Measurements from ENCODE around the gene BIRC2.
"Not testable (repeated sequence)": the region's sequence is repeated elsewhere in the genome, so short reads cannot be mapped to it uniquely, and the experiment has no call there.

BIRC2 gene

DNA sequence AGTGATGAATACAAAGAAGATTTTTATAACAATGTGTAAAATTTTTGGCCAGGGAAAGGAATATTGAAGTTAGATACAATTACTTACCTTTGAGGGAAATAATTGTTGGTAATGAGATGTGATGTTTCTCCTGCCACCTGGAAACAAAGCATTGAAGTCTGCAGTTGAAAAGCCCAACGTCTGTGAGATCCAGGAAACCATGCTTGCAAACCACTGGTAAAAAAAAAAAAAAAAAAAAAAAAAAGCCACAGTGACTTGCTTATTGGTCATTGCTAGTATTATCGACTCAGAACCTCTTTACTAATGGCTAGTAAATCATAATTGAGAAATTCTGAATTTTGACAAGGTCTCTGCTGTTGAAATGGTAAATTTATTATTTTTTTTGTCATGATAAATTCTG, 24.5 kb upstream of the BIRC2 start:
- no peak overlapping the region for H3K4me3 ChIP-seq (ENCODE audit: low read depth, low read length)

DNA sequence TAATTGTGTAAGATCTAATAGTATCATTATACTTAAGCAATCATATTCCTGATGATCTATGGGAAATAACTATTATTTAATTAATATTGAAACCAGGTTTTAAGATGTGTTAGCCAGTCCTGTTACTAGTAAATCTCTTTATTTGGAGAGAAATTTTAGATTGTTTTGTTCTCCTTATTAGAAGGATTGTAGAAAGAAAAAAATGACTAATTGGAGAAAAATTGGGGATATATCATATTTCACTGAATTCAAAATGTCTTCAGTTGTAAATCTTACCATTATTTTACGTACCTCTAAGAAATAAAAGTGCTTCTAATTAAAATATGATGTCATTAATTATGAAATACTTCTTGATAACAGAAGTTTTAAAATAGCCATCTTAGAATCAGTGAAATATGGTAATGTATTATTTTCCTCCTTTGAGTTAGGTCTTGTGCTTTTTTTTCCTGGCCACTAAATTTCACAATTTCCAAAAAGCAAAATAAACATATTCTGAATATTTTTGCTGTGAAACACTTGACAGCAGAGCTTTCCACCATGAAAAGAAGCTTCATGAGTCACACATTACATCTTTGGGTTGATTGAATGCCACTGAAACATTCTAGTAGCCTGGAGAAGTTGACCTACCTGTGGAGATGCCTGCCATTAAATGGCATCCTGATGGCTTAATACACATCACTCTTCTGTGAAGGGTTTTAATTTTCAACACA, 23.3 kb upstream of the BIRC2 start:
- H3K4me3 ChIP-seq (ENCODE audit: low read depth, low read length), result no peak overlapping the region

- no peak overlapping the region for H3K4me3 ChIP-seq (ENCODE audit: low read depth, low read length)
Observed at GRCh38 chr11:102325088-102325487, 21.9 kb upstream of the BIRC2 start.

DNA sequence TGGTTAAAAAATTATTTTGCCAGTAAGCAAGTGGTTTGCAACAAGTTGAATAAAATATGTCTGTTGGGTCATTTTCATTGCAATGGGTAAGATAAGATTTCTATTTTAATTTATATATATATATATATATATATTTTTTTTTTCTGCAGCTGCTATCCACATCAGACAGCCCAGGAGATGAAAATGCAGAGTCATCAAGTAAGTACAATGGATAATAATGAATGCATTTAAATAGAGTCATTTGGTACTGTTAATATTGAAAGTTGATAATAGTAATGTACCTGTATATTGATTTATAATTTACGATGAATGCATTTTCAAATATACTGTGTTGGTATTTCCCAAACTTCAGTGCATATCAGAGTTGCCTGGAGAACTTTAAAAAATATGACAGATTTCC, 18.3 kb upstream of the BIRC2 start:
- H3K4me3 ChIP-seq (ENCODE audit: low read depth, low read length), result no peak overlapping the region

- H3K4me3 ChIP-seq (ENCODE audit: low read depth, low read length), result no peak overlapping the region
Observed at GRCh38 chr11:102330231-102330630, 16.8 kb upstream of the BIRC2 start.

DNA sequence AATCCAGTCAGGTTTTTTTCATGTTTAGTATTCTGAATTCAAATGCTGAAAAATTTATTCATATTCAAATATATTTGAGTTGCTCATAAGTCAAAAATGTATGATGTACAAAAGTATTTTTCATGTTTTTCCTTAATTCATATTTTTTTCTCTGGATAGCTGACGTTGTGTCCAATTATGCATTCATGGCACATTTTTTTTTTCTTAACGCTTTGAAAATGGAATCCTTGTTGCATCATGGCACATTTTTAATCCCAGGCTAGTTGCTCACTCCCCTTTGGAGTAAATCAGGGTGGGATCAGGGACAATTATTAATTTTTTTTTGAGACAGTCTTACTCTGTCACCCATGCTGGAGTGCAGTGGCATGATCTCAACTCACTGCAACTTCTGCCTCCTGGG, 15.7 kb upstream of the BIRC2 start:
- H3K4me3 ChIP-seq (ENCODE audit: low read depth, low read length), result no peak overlapping the region

DNA sequence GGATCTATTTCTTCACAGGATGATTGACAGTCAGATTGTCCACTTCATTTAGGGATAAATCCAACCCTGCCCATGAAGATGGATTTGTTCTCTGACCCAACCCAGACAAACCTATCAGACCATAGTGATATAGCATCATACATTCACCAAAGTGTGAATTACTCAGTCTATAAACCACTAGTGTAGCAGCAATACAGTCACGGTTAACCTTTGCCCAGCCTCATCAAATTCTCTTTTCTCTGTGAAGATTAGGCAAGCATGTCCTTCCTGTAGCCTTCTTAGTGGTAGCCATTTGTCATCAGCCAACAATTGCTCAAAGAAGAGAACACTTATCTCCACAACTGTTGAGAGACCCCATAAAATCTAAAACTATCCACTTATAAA, 14.4 kb upstream of the BIRC2 start:
- no peak overlapping the region for H3K4me3 ChIP-seq (ENCODE audit: low read depth, low read length)

DNA sequence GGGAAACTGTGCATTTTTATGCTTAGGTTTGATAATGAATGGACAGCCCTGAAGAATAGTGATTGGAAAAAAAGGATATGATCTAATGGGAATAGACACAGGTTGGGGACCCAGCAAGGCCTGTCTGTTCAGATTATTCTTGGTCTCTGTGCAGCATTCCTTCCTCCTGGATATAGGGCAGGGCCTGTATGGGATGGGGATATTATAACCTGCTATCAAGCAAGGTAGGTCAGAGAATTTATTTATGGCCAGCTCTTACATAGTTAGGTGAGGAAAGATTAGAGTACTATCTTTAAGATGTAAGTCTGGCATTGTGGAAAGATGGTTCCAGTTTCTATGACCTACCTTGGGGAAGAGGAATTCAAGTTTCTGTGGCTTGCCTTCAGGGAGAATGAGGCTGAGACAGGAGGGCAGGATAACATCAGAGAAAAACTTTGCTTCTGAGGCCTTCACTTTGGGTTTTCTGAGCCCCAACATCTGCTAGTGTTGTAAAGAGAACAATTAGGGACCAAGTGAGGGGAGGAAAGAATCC, 8.5 kb upstream of the BIRC2 start:
- H3K4me3 ChIP-seq (ENCODE audit: low read depth, low read length), result no peak overlapping the region

DNA sequence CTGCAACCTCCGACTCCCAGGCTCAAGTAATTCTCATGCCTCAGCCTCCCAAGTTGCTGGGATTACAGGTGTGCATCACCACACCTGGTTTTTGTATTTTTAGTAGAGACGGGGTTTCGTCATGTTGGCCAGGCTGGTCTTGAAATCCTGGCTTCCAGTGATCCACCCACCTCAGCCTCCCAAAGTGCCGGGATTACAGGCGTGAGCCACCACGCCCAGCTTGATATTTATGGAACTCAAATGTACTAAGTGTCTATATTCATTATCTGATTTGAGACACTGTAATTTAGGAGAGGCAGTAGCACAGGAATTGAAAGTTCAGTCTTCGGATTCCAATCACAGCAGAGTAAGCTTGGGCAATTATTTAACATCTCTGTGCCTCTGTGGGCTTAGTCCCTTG, 5.7 kb upstream of the BIRC2 start:
- H3K4me3 ChIP-seq (ENCODE audit: low read depth, low read length), result not testable (repeated sequence)

DNA sequence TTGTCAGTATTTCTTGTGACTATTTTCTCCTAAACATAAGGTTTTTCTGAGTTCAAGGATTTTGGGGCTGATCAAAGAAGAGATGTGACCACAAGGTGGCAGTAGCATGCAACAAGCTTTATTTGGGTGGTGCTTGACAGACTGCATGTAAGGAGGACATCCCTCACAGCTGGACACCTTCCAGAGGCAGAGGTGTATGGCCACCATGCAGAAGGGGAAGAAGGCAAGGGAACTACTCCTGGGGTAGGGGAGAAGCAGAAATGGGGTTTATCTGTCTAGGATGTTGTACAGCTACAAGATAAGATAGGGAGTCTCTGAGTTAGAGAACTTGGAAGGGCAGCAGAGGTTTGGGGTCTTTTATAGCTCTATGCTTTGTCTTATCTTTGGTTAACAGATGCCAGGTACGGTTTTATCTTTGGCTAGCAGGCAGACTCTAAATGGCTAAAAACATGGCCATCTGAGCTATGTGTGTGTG, 5.1 kb upstream of the BIRC2 start:
- H3K4me3 ChIP-seq (ENCODE audit: low read depth, low read length), result no peak overlapping the region

- H3K4me3 ChIP-seq (ENCODE audit: low read depth, low read length), result no peak overlapping the region
Observed at GRCh38 chr11:102343809-102344208, 3.2 kb upstream of the BIRC2 start.

GRCh38 chr11:102345904-102346303, 1.1 kb upstream of the BIRC2 start:
- H3K4me3 ChIP-seq (ENCODE audit: low read depth, low read length), result peak overlapping the region; percentile 10

DNA sequence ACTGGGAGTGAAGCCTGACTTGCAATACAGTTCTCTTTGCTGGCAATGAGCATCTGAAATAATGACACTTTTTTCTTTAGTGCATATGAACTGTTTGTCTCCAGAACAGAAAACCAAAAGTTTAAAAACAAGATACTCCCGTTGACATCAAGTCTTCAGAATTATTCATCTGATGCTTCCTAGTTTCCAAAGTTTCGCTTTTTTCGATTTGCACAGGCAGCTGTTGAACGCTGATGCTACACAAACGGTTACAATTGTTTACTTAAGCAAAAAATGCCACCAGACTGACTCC, 612 bp upstream of the BIRC2 start:
- peak overlapping the region; percentile 91 for H3K4me3 ChIP-seq (ENCODE audit: low read depth, low read length)

- H3K4me3 ChIP-seq (ENCODE audit: low read depth, low read length), result peak overlapping the region; percentile 91
Observed at GRCh38 chr11:102347462-102348370, 702 bp downstream of the BIRC2 start.

DNA sequence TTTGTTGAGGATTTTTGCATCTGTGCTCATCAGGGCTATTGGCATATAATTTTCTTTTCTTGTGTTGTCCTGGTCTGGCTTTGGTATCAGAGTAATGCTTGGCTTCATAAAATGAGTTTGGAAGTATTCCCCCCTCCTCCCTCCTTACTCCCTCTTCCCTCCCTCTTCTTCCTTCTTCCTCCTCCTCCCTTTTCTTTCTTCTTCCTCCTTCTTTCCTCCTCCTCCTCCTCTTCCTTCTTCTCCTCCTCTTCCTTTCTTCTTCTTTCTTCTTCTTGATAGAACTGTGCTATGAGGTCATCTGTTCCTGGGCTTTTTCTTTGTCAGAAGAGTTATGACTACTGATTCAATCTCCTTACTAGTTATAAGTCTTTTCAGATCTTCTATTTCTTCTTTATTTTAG, 10.1 kb downstream of the BIRC2 start:
- H3K4me3 ChIP-seq (ENCODE audit: low read depth, low read length), result no peak overlapping the region

DNA sequence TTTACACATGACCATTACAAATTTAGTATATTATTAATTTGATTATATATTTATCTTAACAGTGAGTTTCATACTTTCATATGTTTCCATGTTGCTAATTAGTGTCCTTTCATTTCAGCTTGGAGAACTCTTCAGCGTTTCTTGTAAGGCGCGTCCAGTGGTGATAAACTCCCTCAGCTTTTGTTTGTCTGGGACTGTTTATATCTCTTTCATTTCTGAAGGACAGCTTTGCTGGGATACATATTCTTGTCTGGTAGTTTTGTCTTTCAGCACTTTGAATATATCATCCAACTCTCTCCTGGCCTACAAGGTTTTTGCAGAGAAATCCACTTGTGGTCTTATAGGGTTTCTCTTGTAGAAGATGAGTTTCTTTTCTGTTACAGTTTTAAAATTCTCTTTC, 12.4 kb downstream of the BIRC2 start:
- H3K4me3 ChIP-seq (ENCODE audit: low read depth, low read length), result no peak overlapping the region

- no peak overlapping the region for H3K4me3 ChIP-seq (ENCODE audit: low read depth, low read length)
Observed at GRCh38 chr11:102360681-102361080, 13.7 kb downstream of the BIRC2 start.

GRCh38 chr11:102361086-102362031, 14.3 kb downstream of the BIRC2 start:
- no peak overlapping the region for H3K4me3 ChIP-seq (ENCODE audit: low read depth, low read length)

DNA sequence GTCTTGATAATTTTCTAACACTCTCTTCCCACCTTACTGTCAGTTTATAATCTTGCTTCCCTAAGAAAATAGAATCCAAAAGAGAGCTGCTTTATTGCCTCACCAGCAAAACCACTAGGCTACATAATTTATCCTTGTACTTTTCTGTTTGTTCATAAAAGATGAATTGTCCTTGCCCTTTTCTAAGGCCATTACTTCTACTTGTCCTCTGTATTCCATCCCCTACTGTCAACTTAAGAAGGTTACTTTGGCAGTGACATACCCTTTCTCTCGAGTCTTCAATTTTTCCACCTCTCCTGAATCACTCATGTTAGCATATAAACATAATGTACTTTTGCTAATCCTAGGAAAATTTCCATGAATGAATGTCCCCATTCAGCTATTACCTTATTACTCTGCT, 18.0 kb downstream of the BIRC2 start:
- H3K4me3 ChIP-seq (ENCODE audit: low read depth, low read length), result no peak overlapping the region

- H3K4me3 ChIP-seq (ENCODE audit: low read depth, low read length), result no peak overlapping the region
Observed at GRCh38 chr11:102367364-102367763, 20.4 kb downstream of the BIRC2 start.

GRCh38 chr11:102368472-102368871, 21.5 kb downstream of the BIRC2 start:
- H3K4me3 ChIP-seq (ENCODE audit: low read depth, low read length), result no peak overlapping the region
